ENCODE results near the gene VPS26A.

- no peak for TF ChIP-seq TAF1 (IDR thresholded peaks at IDR 0.05; ENCODE audit: borderline replicate concordance, insufficient read depth, low read length)
- TF ChIP-seq REST (IDR thresholded peaks at IDR 0.05; ENCODE audit: insufficient read depth in 1 of 2, low read depth in 2 of 2, low read length in 2 of 2), result no peak
- TF ChIP-seq POLR2AphosphoS5 (IDR thresholded peaks at IDR 0.05; ENCODE audit: low read depth, low read length), result no peak
- no peak for TF ChIP-seq SIN3A (IDR thresholded peaks at IDR 0.05; ENCODE audit: borderline replicate concordance, insufficient read depth, low read length)
- TF ChIP-seq FOXP2 (optimal IDR thresholded peaks at IDR 0.05; ENCODE audit: borderline replicate concordance, extremely low read depth, extremely low read length, insufficient read depth), result no peak
Observed at GRCh38 chr10:69186524-69186923, 62.5 kb downstream of the VPS26A start.

All from PFSK-1 (cell line).